Measurements from ENCODE around the gene PACSIN2.

Gene PACSIN2

GRCh38 chr22:42901790-42902508, 113.0 kb downstream of the PACSIN2 start:
- DNase-seq = no peak

- DNase-seq = no peak
Measured at GRCh38 chr22:42897960-42898359, 117.0 kb downstream of the PACSIN2 start.

DNA sequence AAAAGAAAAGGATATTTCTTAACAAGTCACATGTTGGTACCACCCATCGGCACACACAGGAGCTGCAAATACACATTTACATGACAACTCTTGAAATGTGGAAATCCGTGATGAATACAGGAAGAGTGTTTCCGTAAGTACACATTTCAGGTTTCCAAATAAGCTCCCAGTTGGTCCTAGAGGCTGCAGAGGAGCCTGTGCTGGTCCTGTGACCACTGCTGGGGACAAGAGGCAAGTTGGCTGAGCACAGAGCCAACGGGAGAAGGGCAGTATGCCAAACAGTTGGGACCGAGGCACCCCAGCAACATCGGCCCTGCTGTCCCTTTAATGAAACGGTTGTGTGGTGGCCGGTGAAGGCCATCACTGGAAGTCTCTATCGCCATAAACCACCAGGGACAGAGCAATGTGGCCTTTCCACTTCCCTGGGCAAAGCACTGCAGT, 119.4 kb downstream of the PACSIN2 start:
- DNase-seq = no peak

- no peak for DNase-seq
Measured at GRCh38 chr22:42895087-42895486, 119.9 kb downstream of the PACSIN2 start.

DNA sequence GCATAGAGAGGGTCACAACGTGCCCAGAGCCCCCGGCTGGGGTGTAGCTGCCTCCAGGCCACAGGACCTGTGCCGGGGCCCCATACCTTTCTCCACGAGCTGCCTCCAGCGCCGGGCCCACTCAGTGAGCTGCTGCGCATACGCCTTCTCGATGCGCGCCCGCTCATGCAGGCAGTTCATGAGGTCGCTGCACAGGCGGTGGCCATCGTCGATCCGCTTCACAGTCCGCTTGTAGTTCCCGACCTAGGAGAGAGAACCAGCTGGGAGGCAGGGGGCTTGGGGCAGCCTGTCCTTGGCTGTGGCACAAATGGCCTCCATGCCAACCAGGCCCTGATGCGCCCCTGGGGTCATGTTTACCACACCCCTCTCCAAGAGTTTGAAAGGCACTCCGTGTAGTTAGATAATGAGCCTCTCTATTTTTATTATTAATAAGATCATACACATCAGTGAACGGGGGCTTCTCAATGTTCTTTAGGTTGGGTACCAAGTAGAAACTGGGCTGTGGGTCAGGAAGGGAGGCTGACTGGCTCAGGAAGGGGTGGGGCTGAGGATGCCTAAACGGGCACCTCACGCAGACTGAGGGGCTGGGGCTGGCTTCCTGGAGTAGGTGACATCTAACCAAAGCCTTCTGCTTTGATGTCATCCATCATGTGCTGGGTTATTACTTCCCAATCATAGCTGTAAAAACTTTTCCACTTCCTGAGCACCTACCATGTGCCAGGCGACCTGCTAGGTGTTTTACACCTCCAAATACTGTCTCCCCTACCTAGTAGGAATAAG, 121.4 kb downstream of the PACSIN2 start:
- no peak for DNase-seq

GRCh38 chr22:42892571-42893316, 122.2 kb downstream of the PACSIN2 start:
- no peak for DNase-seq

GRCh38 chr22:42892156-42892555, 122.8 kb downstream of the PACSIN2 start:
- DNase-seq = no peak

- DNase-seq = no peak
Measured at GRCh38 chr22:42891696-42892095, 123.3 kb downstream of the PACSIN2 start.

- DNase-seq = no peak
Measured at GRCh38 chr22:42891008-42891407, 123.9 kb downstream of the PACSIN2 start.

DNA sequence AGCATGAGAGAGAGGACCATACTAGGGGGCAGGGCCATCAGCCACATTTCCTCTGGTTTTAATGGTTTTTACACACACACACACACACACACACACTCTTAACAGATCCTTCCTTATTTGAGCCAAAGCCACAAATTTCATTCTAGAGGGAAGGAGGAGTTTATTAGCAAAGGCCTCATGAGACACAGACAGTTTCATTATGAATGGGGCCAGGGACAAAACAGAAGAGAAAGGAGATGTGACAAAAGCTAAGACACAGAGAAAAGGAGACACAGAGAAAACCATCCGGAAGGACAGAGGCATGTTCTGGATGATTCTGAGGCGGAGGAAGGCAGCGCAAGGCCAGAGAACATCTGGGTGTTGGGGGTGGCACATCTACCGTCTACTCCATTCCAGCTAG, 125.6 kb downstream of the PACSIN2 start:
- DNase-seq = no peak

GRCh38 chr22:42887523-42888507, 127.1 kb downstream of the PACSIN2 start:
- DNase-seq = no peak

GRCh38 chr22:42887120-42887519, 127.8 kb downstream of the PACSIN2 start:
- DNase-seq = no peak

- DNase-seq = no peak
Measured at GRCh38 chr22:42885446-42885845, 129.5 kb downstream of the PACSIN2 start.

- DNase-seq = no peak
Measured at GRCh38 chr22:42884616-42885375, 130.2 kb downstream of the PACSIN2 start.

GRCh38 chr22:42883970-42884369, 131.0 kb downstream of the PACSIN2 start:
- no peak for DNase-seq

DNA sequence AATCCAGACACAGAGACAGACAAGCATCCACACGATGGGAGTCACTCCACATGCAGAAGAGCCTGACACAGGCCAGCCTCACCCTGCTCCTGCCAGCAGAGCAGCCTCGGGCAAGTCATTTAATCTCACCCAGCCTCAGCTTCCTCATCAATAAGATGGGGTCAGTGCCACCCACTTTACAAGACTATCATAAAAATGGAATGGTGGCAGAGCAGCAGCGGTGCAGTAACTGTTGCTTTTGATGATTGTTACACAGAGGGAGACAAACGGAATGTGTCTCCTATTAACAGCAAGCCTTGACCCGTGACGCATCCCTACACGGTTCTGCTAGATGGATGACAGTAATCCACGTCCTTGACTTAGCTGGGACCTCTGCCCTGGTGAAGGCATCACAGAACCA, 131.8 kb downstream of the PACSIN2 start:
- DNase-seq = no peak

DNA sequence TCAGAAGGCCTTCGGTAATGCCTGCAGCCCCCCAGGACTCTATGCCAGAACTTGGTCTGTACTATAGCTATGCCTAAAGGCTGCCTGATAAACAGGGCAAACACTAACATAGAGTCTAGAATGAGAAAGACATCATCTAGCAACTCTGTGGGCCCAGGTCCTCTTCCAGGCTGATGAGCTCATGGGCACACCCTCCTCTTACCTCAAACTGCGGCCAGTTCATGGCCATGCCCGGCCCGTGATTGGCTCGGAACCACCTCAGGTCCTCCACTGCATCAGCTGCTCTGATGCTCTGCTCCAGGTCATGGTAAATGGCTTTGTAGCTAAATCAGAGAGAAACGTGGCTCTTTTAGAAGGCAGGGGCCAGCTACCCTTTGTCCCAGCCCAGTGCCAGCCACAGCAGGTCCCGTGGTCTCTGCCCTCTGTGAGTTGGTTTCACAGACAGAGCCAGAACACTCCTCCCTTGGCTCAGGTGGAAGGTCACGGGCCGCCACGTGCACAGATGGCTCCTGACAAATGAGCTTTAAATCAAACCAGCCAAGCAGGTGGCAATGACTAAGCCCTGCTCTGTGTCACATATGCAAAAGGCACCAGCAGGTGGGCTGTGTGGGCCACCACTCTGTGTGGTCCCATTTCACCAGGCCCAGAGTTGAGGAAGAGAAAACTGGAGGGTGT, 132.8 kb downstream of the PACSIN2 start:
- no peak for DNase-seq

GRCh38 chr22:42881298-42881697, 133.7 kb downstream of the PACSIN2 start:
- DNase-seq = no peak

DNA sequence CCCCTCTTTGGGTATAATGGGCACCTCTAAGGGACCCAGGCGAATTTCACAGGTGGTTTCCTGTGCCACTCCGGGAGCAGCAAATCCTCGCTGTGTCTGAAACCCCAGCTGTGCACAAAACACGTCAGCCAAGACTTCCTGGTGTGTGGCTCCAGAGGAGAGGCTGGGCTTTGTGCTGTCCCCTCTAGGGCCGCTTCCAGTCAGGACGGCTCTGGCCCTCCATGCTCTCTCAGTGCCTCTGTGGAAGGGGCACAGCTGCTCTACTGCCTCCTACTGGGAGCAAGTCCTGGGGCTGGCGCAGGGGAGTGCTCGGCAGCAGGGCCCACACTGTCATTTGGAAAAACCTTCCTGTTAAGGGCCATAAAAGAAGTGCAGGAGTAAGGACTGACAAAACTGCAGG, 134.1 kb downstream of the PACSIN2 start:
- DNase-seq = no peak

DNA sequence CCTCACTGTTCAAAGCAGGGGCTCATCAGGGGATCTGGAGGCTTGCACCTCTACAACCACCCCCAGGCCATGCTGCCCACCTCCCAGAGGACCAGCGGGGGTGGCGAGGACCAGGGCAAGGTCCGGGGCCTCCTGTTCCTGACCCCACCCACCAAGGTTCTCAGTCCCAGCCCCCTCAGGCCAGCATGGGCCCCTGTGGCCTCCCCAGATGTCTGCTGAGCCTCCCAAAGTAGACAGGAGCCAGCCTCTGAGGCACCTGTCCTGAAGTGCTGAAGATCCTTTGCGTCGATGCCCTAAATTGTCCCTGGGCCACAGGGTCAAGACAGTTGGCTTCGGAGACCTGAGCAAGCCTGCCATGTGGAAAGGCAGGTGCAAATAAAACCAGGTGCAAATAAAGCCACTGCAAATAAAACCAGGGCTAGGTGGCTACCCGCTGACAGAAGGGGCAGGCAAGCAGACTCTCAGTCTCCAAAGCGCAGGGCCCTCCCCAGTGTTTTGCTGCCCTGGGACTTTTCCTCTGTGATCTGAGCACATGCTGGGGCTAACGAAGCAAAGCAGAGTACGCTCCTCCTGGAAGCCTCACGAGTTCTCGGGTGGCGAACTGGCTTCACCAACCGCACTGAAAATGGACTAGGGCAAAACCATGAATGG, 135.5 kb downstream of the PACSIN2 start:
- DNase-seq = no peak

Data from DMS 273 treated with DMSO at 0.1 percent for 48 hours (cell line).